Mesothelial cell of epicardium (in vitro differentiated cells): ENCODE data around the gene FAM83F. TPM values are rescaled to one million over a fixed set of nuclear protein-coding genes. Genes with fewer than 3 reads are reported as not detected.

ENCODE experiments used
- DNase-seq, 2 experiments: peaks; one replicate each; pipeline ENCODE4 v3.0.0; 2021; ENCODE audit warnings: low spot score in 2 of 2; ENCODE audit not compliant: unreplicated experiment in 2 of 2
- H3K27ac Mint-ChIP-seq: 2 replicates; pipeline ENCODE4 v1.8.0; 2021; ENCODE audit warnings: mixed read lengths
- H3K27me3 Mint-ChIP-seq: 2 replicates; pipeline ENCODE4 v1.8.0; 2021; ENCODE audit warnings: low read depth, mixed read lengths
- H3K36me3 Mint-ChIP-seq: 2 replicates; pipeline ENCODE4 v1.8.0; 2021; ENCODE audit warnings: mixed read lengths
- H3K4me1 Mint-ChIP-seq: 2 replicates; pipeline ENCODE4 v1.8.0; 2021; ENCODE audit warnings: mixed read lengths
- H3K4me3 Mint-ChIP-seq: 2 replicates; pipeline ENCODE4 v1.8.0; 2021; ENCODE audit warnings: mild to moderate bottlenecking, moderate library complexity, mixed read lengths
- H3K9me3 Mint-ChIP-seq: 2 replicates; pipeline ENCODE4 v1.8.0; 2021; ENCODE audit warnings: mixed read lengths
- total RNA-seq: library from RNA; stranded (reverse); gene quantifications from 3 replicates; pipeline ENCODE4 v1.2.1, GENCODE V29; 2021
- TF ChIP-seq, protein P1 (sequence below): fragments of 200-600 bp; sonication (generic); IDR thresholded peaks from one replicate; pipeline ENCODE4 v1.5.0; 2021; ENCODE audit warnings: antibody characterized with exemption; ENCODE audit not compliant: unreplicated experiment

The FAM83F gene
- total RNA-seq, 1 donor from 2014 or later: 8.0 TPM

DNA sequence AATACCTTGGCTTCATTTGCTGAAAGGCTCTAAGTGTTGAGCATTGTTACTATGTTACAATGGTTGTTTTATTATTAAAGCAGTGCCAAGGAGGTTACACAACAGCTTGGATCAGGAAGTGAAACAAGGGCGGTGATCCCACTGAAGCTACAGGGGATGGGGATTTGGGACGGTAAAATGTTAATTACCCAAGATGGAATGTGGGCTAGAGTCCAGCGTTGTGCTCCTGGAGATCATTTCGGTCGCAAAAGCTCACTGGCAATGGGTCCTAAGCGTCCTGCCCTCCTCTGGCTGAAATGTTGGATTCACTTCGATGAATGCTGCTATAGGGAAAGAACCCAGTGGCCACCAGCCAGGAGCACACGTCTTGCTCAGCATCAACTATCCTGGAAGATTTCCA is 48.3 kb downstream of the FAM83F start:
- Mint-ChIP-seq H3K27ac (no peak overlapping the region), H3K4me3 (peak overlapping the region; percentile 91), H3K9me3 (no peaks in the 10 kb centered on the region), H3K27me3 (peaks cover 19% of the 10 kb centered on the region), H3K4me1 (peaks cover 40% of the 10 kb centered on the region), H3K36me3 (no peaks in the 10 kb centered on the region)
- DNase-seq: no peak
- TF ChIP-seq, protein P1, sequence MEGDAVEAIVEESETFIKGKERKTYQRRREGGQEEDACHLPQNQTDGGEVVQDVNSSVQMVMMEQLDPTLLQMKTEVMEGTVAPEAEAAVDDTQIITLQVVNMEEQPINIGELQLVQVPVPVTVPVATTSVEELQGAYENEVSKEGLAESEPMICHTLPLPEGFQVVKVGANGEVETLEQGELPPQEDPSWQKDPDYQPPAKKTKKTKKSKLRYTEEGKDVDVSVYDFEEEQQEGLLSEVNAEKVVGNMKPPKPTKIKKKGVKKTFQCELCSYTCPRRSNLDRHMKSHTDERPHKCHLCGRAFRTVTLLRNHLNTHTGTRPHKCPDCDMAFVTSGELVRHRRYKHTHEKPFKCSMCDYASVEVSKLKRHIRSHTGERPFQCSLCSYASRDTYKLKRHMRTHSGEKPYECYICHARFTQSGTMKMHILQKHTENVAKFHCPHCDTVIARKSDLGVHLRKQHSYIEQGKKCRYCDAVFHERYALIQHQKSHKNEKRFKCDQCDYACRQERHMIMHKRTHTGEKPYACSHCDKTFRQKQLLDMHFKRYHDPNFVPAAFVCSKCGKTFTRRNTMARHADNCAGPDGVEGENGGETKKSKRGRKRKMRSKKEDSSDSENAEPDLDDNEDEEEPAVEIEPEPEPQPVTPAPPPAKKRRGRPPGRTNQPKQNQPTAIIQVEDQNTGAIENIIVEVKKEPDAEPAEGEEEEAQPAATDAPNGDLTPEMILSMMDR: no peak

DNA sequence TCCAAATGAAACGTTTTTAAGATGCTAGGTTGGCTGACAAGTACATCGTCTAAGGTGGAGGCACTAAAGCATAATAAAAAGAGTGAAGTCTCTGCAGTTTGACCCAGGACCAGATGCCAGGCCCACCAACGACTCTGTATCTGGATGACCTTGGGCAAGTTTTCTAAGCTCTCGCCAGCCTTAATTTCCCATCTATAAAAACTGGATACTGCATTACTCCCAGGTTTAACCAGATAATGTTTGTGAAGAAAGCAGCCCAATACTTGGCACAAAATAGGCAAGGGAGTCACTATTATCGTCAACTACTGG is 49.0 kb downstream of the FAM83F start:
- peaks cover 40% of the 10 kb centered on the region for H3K4me1 Mint-ChIP-seq
- H3K27me3 Mint-ChIP-seq: peaks cover 15% of the 10 kb centered on the region
- H3K9me3 Mint-ChIP-seq: no peaks in the 10 kb centered on the region
- H3K27ac Mint-ChIP-seq: peak overlapping the region; percentile 97
- no peak for DNase-seq
- peak overlapping the region; percentile 91 for H3K4me3 Mint-ChIP-seq
- no peaks in the 10 kb centered on the region for H3K36me3 Mint-ChIP-seq
- TF ChIP-seq, protein P1: no peak

GRCh38 chr22:40044102-40044869 is 49.5 kb downstream of the FAM83F start:
- peaks cover 14% of the 10 kb centered on the region for H3K27me3 Mint-ChIP-seq
- peaks cover 39% of the 10 kb centered on the region for H3K4me1 Mint-ChIP-seq
- no peaks in the 10 kb centered on the region for H3K9me3 Mint-ChIP-seq
- no peaks in the 10 kb centered on the region for H3K36me3 Mint-ChIP-seq
- peak overlapping the region; percentile 97 for H3K27ac Mint-ChIP-seq
- peak; percentile 92 to 99 for DNase-seq
- TF ChIP-seq, protein P1: no peak
- peak overlapping the region; percentile 91 for H3K4me3 Mint-ChIP-seq

GRCh38 chr22:40044870-40045834 is 50.4 kb downstream of the FAM83F start:
- H3K27me3 Mint-ChIP-seq: peaks cover 7% of the 10 kb centered on the region
- no peaks in the 10 kb centered on the region for H3K9me3 Mint-ChIP-seq
- peak overlapping the region; percentile 97 for H3K27ac Mint-ChIP-seq
- TF ChIP-seq, protein P1: no peak
- H3K36me3 Mint-ChIP-seq: no peaks in the 10 kb centered on the region
- peak in 1 of 2 experiments; percentile 60 for DNase-seq
- H3K4me1 Mint-ChIP-seq: peaks cover 30% of the 10 kb centered on the region
- peak overlapping the region; percentile 91 for H3K4me3 Mint-ChIP-seq

DNA sequence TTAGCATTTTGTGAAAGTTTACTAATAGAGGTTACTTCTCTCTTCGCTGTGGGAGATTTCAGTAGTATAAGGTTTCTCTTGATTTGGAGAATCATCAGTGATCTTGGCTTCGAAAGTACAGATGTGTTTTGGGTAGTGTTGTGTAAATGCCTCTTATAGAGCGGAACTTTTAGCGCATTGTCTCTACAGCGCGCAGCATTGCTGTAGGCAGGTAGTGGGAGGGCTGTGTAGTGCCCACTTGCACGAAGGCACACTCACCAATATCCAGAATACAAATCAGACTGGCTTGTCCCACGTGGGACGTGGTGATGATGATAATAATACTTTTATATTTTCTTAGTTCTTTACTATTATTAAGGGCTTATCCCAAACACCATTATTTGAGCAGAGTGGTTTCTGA is 51.4 kb downstream of the FAM83F start:
- TF ChIP-seq, protein P1: no peak
- Mint-ChIP-seq H3K36me3 (no peaks in the 10 kb centered on the region), H3K27ac (no peak overlapping the region), H3K27me3 (peaks cover 7% of the 10 kb centered on the region), H3K4me3 (peak overlapping the region; percentile 75), H3K4me1 (peaks cover 21% of the 10 kb centered on the region), H3K9me3 (no peaks in the 10 kb centered on the region)
- no peak for DNase-seq
